Prostate gland (tissue), 2 donors: ENCODE results near the gene BANP. TPM values are rescaled to one million over a fixed set of nuclear protein-coding genes. Genes with fewer than 3 reads are reported as not detected.
"Not testable (repeated sequence)": the region's sequence is repeated elsewhere in the genome, so short reads cannot be mapped to it uniquely, and the experiment has no call there.

Experiments
- DNase-seq: peaks from one replicate; pipeline ENCODE4 v3.0.0-alpha.2; 2019; ENCODE audit warnings: low spot score
- H3K27ac ChIP-seq, 2 donors: fragments of 200-600 bp; sonication (generic); 2 replicates each; pipeline ENCODE4 v1.5.1; 2017 to 2019
- H3K27me3 ChIP-seq: fragments of 200-600 bp; sonication (generic); replicated peaks from 2 replicates; pipeline ENCODE4 v1.5.1; 2019; ENCODE audit not compliant: insufficient read depth
- H3K36me3 ChIP-seq, 2 donors: fragments of 200-600 bp; sonication (generic); 1 replicate in 1 of 2; 2 replicates in 1 of 2; pipeline versions ENCODE4 v1.5.1 to v1.8.1; 2017 to 2019
- H3K4me1 ChIP-seq: fragments of 200-600 bp; sonication (generic); replicated peaks from 2 replicates; pipeline ENCODE4 v1.5.1; 2019
- H3K4me3 ChIP-seq, 2 donors: fragments of 200-600 bp; sonication (generic); 2 replicates each; pipeline ENCODE4 v1.5.1; 2017 to 2019
- H3K9me3 ChIP-seq: fragments of 200-600 bp; sonication (generic); 2 replicates; pipeline ENCODE4 v1.5.1; 2017
- POLR2A ChIP-seq: fragments of 450-650 bp; IDR thresholded peaks from one replicate; pipeline ENCODE4 v1.6.1; 2016; ENCODE audit warnings: antibody characterized with exemption, mild to moderate bottlenecking
- POLR2AphosphoS5 ChIP-seq: sonication (generic); formaldehyde crosslinking; IDR thresholded peaks from one replicate; pipeline ENCODE4 v1.6.1; 2017; ENCODE audit warnings: antibody characterized with exemption
- WGBS: methylation state at CpG from one replicate; pipeline ENCODE4 v1.1.5; 2018; 5-methylcytosine and 5-hydroxymethylcytosine counted together
- intact Hi-C: fragments of 100-400 bp; cut with DNase I; formaldehyde crosslinking; loops from one replicate; pipeline ENCODE4 v1.14.2; 2022
- total RNA-seq, 2 donors: library from RNA; depleted of rRNA; stranded (reverse); fragments of >200 nt; gene quantifications; one replicate each; pipeline ENCODE4 v1.1.0, GENCODE V29; 2016
- TF ChIP-seq, protein P1 (sequence below), 4 experiments: fragments of 200-600 bp in 2 of 4; fragments of 450-650 bp in 2 of 4; sonication (generic) in 2 of 4; IDR thresholded peaks; 1 replicate in 3 of 4; 2 replicates in 1 of 4; pipeline ENCODE4 v1.5.1; 2016 to 2019; ENCODE audit warnings: antibody characterized with exemption in 4 of 4, mild to moderate bottlenecking in 2 of 4, moderate library complexity in 2 of 4

BANP gene
- total RNA-seq, 2 donors from 2014 or later = 32.2 to 47.3 TPM

DNA sequence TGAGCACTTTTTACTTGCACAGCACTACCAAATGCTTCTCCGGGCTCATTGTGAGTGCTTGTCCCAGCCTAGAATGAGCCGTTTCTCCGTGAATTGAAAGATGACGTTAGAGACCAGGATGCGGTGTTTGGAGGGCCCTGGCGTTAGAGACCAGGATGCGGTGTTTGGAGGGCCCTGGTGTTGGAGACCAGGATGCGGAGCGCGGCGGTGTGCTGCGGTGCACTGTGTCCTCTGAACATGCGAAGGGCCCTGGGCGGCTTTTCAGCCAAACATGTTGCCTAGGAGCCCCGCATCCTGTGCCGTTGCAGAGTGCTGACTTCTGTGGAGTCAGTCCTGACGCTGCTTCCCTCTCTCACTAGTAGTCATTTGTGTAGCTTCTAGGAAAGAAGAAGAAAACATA is 42.7 kb downstream of the BANP start:
- no peak for DNase-seq
- Histone ChIP-seq H3K9me3 (no peaks in the 10 kb centered on the region), H3K4me1 (no peaks in the 10 kb centered on the region), H3K27me3 (no peaks in the 10 kb centered on the region), H3K4me3 (no peak overlapping the region), H3K27ac (no peak overlapping the region), H3K36me3 (no peaks in the 10 kb centered on the region)
- WGBS = 95% methylated on average over 17 of the region's 17 CpGs
- intact Hi-C loops = no loop called here
- TF ChIP-seq POLR2AphosphoS5 (no peak), POLR2A (no peak)
- TF ChIP-seq, protein P1, sequence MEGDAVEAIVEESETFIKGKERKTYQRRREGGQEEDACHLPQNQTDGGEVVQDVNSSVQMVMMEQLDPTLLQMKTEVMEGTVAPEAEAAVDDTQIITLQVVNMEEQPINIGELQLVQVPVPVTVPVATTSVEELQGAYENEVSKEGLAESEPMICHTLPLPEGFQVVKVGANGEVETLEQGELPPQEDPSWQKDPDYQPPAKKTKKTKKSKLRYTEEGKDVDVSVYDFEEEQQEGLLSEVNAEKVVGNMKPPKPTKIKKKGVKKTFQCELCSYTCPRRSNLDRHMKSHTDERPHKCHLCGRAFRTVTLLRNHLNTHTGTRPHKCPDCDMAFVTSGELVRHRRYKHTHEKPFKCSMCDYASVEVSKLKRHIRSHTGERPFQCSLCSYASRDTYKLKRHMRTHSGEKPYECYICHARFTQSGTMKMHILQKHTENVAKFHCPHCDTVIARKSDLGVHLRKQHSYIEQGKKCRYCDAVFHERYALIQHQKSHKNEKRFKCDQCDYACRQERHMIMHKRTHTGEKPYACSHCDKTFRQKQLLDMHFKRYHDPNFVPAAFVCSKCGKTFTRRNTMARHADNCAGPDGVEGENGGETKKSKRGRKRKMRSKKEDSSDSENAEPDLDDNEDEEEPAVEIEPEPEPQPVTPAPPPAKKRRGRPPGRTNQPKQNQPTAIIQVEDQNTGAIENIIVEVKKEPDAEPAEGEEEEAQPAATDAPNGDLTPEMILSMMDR (IDR thresholded peaks at IDR 0.05) = no peak

DNA sequence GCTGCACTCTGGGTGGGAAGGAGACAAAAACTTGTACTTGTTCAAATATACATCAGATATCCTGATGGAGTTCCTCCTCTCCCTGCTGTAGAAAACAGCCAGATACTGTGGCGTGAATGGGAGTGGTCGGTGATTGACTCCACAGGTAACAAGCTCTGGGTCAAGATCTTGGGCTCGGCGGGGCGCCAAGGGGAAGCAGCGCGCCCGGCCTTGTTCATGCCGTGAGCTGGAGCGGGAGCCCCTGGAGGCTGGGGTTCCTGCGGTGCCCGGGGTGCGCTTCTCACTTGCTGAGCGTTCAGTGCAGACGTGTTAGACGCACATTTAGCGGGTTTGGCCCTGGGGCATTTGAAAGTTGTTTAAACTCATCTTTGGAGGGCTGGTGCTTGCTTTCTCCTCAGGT is 44.4 kb downstream of the BANP start:
- no peaks in the 10 kb centered on the region for H3K27me3 ChIP-seq
- intact Hi-C loops = no loop called here
- H3K9me3 ChIP-seq = no peaks in the 10 kb centered on the region
- WGBS = 79% methylated on average over 17 of the region's 17 CpGs
- no peaks in the 10 kb centered on the region for H3K4me1 ChIP-seq
- no peak for TF ChIP-seq POLR2A
- TF ChIP-seq POLR2AphosphoS5 = no peak
- TF ChIP-seq, protein P1 (IDR thresholded peaks at IDR 0.05) = no peak
- no peak overlapping the region for H3K4me3 ChIP-seq
- no peaks in the 10 kb centered on the region for H3K36me3 ChIP-seq
- H3K27ac ChIP-seq = no peak overlapping the region
- no peak for DNase-seq

DNA sequence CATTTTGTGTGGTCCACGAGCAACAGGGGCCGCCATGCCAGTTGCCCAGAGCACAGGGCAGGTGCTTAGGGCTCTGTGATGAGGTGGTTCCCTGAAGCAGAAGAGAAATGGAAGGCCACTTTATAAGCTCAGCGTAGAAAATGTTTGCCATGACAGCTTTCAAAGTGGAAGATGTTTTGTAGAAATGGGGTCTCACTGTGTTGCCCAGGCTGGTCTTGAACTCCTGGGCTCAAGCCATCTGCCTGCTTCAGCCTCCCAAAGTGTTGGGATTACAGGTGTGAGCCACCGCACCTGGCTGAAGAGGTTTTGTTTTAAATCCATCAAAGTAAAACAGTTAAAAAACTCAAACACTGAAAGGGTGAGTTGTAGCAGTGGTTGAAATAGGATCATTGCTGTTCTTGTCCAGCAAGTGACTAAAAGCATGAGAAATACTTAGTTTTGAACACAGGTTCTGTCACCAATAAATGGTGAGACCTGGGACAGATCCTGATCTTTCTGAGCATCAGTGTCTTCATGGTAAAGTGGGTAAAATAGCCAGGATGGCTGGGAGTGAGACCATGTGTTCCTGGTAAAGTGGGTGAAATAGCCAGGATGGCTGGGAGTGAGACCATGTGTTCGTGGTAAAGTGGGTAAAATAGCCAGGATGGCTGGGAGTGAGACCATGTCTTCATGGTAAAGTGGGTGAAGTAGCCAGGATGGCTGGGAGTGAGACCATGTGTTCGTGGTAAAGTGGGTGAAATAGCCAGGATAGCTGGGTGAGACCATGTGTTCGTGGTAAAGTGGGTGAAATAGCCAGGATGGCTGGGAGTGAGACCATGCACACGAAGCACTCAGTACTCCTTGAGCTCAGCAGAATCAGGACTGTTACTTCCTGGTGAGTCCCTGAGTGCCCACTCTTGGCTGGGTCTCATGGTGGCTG is 46.0 kb downstream of the BANP start:
- H3K4me3 ChIP-seq = no peak overlapping the region
- no peak for DNase-seq
- H3K27ac ChIP-seq = no peak overlapping the region
- TF ChIP-seq POLR2AphosphoS5 (no peak), POLR2A (no peak)
- TF ChIP-seq, protein P1 (IDR thresholded peaks at IDR 0.05) = no peak
- H3K36me3 ChIP-seq = no peaks in the 10 kb centered on the region
- 90% methylated on average over 8 of the region's 8 CpGs for WGBS
- intact Hi-C loops = no loop called here
- H3K9me3 ChIP-seq = no peaks in the 10 kb centered on the region
- no peaks in the 10 kb centered on the region for H3K4me1 ChIP-seq
- no peaks in the 10 kb centered on the region for H3K27me3 ChIP-seq

DNA sequence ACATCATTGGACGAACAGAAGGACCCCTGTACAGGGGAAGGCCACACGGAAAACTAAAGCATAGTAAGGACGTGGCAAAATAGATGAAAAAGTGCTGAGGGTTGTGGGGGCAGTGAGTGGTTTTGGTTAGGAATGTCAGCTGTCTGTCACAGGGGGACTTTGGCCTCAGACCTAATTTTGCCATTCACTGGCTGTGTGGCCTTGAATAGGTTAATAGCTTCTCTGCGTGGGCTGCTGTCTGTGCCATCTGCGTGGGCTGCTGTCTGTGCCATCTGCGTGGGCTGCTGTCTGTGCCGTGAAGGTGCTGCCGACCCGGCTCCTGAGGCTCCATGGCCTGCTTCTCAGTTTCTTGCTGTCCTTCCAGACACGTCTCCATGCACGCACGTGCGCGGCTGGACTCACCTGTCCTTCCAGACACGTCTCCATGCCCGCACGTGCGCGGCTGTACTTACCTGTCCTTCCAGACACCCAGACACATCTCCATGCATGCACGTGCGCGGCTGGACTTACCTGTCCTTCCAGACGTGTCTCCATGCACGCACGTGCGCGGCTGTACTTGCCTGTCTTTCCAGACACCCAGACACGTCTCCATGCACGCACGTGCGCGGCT is 47.1 kb downstream of the BANP start:
- DNase-seq, intact Hi-C loops, H3K27me3 ChIP-seq, H3K36me3 ChIP-seq, H3K4me1 ChIP-seq, H3K27ac ChIP-seq, H3K9me3 ChIP-seq, H3K4me3 ChIP-seq: not testable (repeated sequence)
- 91% methylated on average over 32 of the region's 32 CpGs for WGBS

DNA sequence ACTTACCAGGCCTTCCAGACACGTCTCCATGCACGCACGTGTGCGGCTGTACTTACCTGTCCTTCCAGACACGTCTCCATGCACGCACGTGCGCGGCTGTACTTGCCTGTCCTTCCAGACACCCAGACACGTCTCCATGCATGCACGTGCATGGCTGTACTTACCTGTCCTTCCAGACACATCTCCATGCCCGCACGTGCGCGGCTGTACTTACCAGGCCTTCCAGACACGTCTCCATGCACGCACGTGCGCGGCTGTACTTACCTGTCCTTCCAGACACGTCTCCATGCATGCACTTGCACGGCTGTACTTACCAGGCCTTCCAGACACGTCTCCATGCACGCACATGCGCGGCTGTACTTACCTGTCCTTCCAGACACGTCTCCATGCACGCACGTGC is 47.8 kb downstream of the BANP start:
- H3K36me3 ChIP-seq, H3K27ac ChIP-seq, H3K9me3 ChIP-seq, intact Hi-C loops, H3K4me1 ChIP-seq, H3K27me3 ChIP-seq, DNase-seq, H3K4me3 ChIP-seq: not testable (repeated sequence)
- 93% methylated on average over 29 of the region's 29 CpGs for WGBS

DNA sequence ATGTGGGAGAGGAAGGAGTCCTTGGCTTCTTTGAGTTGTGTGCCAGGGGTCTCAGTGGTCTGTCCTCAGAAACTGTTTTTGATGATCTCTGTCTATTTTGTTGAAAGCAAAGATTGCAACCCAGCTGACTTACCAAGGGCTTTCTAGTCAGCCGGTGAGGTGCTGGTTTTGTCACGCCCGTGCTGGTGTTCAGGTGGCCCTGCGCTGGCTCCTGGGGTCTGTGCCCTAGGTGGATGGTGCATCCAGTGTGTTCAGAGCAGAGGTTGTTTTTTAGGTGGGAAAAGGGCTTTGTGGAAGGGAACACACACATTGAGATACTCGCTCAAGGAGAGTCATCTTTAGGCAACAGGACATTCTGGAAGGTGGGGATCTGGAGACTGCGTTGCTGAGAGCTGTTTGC is 51.0 kb downstream of the BANP start:
- WGBS = 97% methylated on average over 6 of the region's 6 CpGs
- Histone ChIP-seq H3K36me3 (peaks cover 3 to 11% of the 10 kb centered on the region in 2 donors), H3K9me3 (no peaks in the 10 kb centered on the region), H3K4me3 (no peak overlapping the region), H3K4me1 (no peaks in the 10 kb centered on the region), H3K27me3 (no peaks in the 10 kb centered on the region), H3K27ac (no peak overlapping the region)
- no peak for DNase-seq
- intact Hi-C loops = no loop called here
- TF ChIP-seq, protein P1 (IDR thresholded peaks at IDR 0.05) = no peak
- TF ChIP-seq POLR2AphosphoS5 (no peak), POLR2A (no peak)
